Fibroblast of lung (primary cell): ENCODE data around the gene ELOVL3. TPM values are rescaled to one million over a fixed set of nuclear protein-coding genes. Genes with fewer than 3 reads are reported as not detected.

Experiments used
- DNase-seq, 2 donors: peaks; one replicate each; pipeline versions ENCODE4 v3.0.0 to v3.0.0-alpha.2; 2010; ENCODE audit warnings: low read depth in 2 of 2
- H2AFZ ChIP-seq: 2 replicates; pipeline ENCODE4 v1.5.1; 2012; ENCODE audit warnings: low read length, control low read depth, inconsistent platforms
- H3K27ac ChIP-seq: 2 replicates; pipeline ENCODE4 v1.5.1; 2011; ENCODE audit warnings: low read length, control low read depth; ENCODE audit not compliant: insufficient read depth
- H3K27me3 ChIP-seq: 2 replicates; pipeline ENCODE4 v1.5.1; 2011; ENCODE audit warnings: mild to moderate bottlenecking, low read length; ENCODE audit not compliant: control insufficient read depth, insufficient read depth
- H3K36me3 ChIP-seq: 2 replicates; pipeline ENCODE4 v1.5.1; 2011; ENCODE audit warnings: low read length; ENCODE audit not compliant: control insufficient read depth, insufficient read depth
- H3K4me1 ChIP-seq: 2 replicates; pipeline ENCODE4 v1.5.1; 2011; ENCODE audit warnings: low read length; ENCODE audit not compliant: control insufficient read depth, insufficient read depth; ENCODE audit errors: extremely low read depth
- H3K4me2 ChIP-seq: 2 replicates; pipeline ENCODE4 v1.5.1; 2011; ENCODE audit warnings: low read length, control low read depth; ENCODE audit not compliant: insufficient read depth; ENCODE audit errors: extremely low read depth
- H3K4me3 ChIP-seq, 4 experiments: fragments of 200-600 bp in 1 of 4; sonication (generic) in 1 of 4; replicated peaks in 1 of 4; 2 replicates each; pipeline ENCODE4 v1.5.1; 2011 to 2016; ENCODE audit warnings: low read length in 4 of 4, low read depth in 3 of 4, mild to moderate bottlenecking in 3 of 4, control low read depth in 2 of 4, inconsistent platforms in 1 of 4, mixed read lengths in 1 of 4; ENCODE audit not compliant: insufficient read depth in 1 of 4; ENCODE audit errors: control extremely low read depth in 1 of 4
- H3K79me2 ChIP-seq: 2 replicates; pipeline ENCODE4 v1.5.1; 2012; ENCODE audit warnings: mild to moderate bottlenecking, low read length, inconsistent platforms; ENCODE audit not compliant: control insufficient read depth, insufficient read depth
- H3K9ac ChIP-seq: 2 replicates; pipeline ENCODE4 v1.5.1; 2011; ENCODE audit warnings: mild to moderate bottlenecking, low read length, control low read depth; ENCODE audit not compliant: insufficient read depth
- H3K9me3 ChIP-seq: 2 replicates; pipeline ENCODE4 v1.5.1; 2012; ENCODE audit warnings: low read depth, low read length; ENCODE audit not compliant: control insufficient read depth, insufficient read depth
- H4K20me1 ChIP-seq: 2 replicates; pipeline ENCODE4 v1.5.1; 2011; ENCODE audit warnings: low read length; ENCODE audit not compliant: control insufficient read depth, insufficient read depth; ENCODE audit errors: extremely low read depth
- CTCF ChIP-seq, 2 donors: IDR thresholded peaks in 1 of 2; conservative IDR thresholded peaks in 1 of 2; 1 replicate in 1 of 2; 2 replicates in 1 of 2; pipeline ENCODE4 v1.5.1; 2011 to 2012; ENCODE audit warnings: low read length in 2 of 2, control low read depth in 1 of 2, inconsistent platforms in 1 of 2, low read depth in 1 of 2, mild to moderate bottlenecking in 1 of 2
- EZH2 ChIP-seq: IDR thresholded peaks from 2 replicates; pipeline ENCODE4 v1.5.1; 2012; ENCODE audit warnings: low read length, control low read depth, mild to moderate bottlenecking; ENCODE audit errors: missing control alignments
- polyA plus RNA-seq, 2 donors: library from polyadenylated mRNA; depleted of rRNA in 1 of 2; stranded (reverse) in 1 of 2; unstranded in 1 of 2; fragments of >200 nt; gene quantifications; 2 replicates each; pipeline ENCODE4 v1.2.1, GENCODE V29; 2011 to 2012; ENCODE audit warnings: missing spikeins in 1 of 2
- total RNA-seq: library from RNA; depleted of rRNA; stranded (reverse); fragments of >200 nt; gene quantifications from 2 replicates; pipeline ENCODE4 v1.2.1, GENCODE V29; 2014

The ELOVL3 gene
- total and polyA plus RNA-seq, 2 donors (not counting 1 experiment from before 2014, with no cell fraction given) = 0.27 to 0.66 TPM

GRCh38 chr10:102269017-102269416 is 42.9 kb downstream of the ELOVL3 start:
- no peak overlapping the region for H3K27ac ChIP-seq
- peaks cover 17% of the 10 kb centered on the region for H3K4me1 ChIP-seq
- DNase-seq = peak in 1 of 2 donors; percentile 6
- H3K4me3 ChIP-seq = no peak overlapping the region
- H4K20me1 ChIP-seq = peaks cover 2% of the 10 kb centered on the region
- TF ChIP-seq EZH2 (no peak), CTCF (conservative IDR thresholded peaks at IDR 0.05 in 1 of 2, IDR thresholded peaks at IDR 0.05 in 1 of 2; ENCODE audit: low read depth in 1 of 2, low read length in 2 of 2) (no peak)
- H2AFZ ChIP-seq = no peak overlapping the region
- no peaks in the 10 kb centered on the region for H3K9me3 ChIP-seq
- no peaks in the 10 kb centered on the region for H3K27me3 ChIP-seq
- no peaks in the 10 kb centered on the region for H3K36me3 ChIP-seq
- H3K9ac ChIP-seq = no peak overlapping the region
- peaks cover 56% of the 10 kb centered on the region for H3K79me2 ChIP-seq
- H3K4me2 ChIP-seq = no peak overlapping the region

GRCh38 chr10:102274062-102274461 is 48.0 kb downstream of the ELOVL3 start:
- H3K79me2 ChIP-seq = peaks cover 50% of the 10 kb centered on the region
- H3K27ac ChIP-seq = no peak overlapping the region
- H3K27me3 ChIP-seq = no peaks in the 10 kb centered on the region
- DNase-seq = no peak
- H3K4me3 ChIP-seq = no peak overlapping the region
- no peak overlapping the region for H2AFZ ChIP-seq
- H3K9ac ChIP-seq = no peak overlapping the region
- H3K4me1 ChIP-seq = peaks cover 3% of the 10 kb centered on the region
- H4K20me1 ChIP-seq = no peaks in the 10 kb centered on the region
- TF ChIP-seq EZH2 (no peak), CTCF (conservative IDR thresholded peaks at IDR 0.05 in 1 of 2, IDR thresholded peaks at IDR 0.05 in 1 of 2; ENCODE audit: low read depth in 1 of 2, low read length in 2 of 2) (no peak)
- no peak overlapping the region for H3K4me2 ChIP-seq
- no peaks in the 10 kb centered on the region for H3K9me3 ChIP-seq
- no peaks in the 10 kb centered on the region for H3K36me3 ChIP-seq

- H3K9me3 ChIP-seq = no peaks in the 10 kb centered on the region
- DNase-seq = no peak
- H3K79me2 ChIP-seq = peaks cover 46% of the 10 kb centered on the region
- no peaks in the 10 kb centered on the region for H4K20me1 ChIP-seq
- no peak overlapping the region for H3K27ac ChIP-seq
- no peak overlapping the region for H3K4me3 ChIP-seq
- H3K36me3 ChIP-seq = no peaks in the 10 kb centered on the region
- no peak overlapping the region for H3K9ac ChIP-seq
- H3K4me2 ChIP-seq = no peak overlapping the region
- H3K4me1 ChIP-seq = no peaks in the 10 kb centered on the region
- no peaks in the 10 kb centered on the region for H3K27me3 ChIP-seq
- TF ChIP-seq CTCF (conservative IDR thresholded peaks at IDR 0.05 in 1 of 2, IDR thresholded peaks at IDR 0.05 in 1 of 2; ENCODE audit: low read depth in 1 of 2, low read length in 2 of 2) = no peak
- TF ChIP-seq EZH2 = no peak
- no peak overlapping the region for H2AFZ ChIP-seq
Observed at GRCh38 chr10:102275343-102275742, 49.2 kb downstream of the ELOVL3 start.
